Activated effector memory CD4-positive, alpha-beta T cell treated with anti-CD3 and anti-CD28 coated beads, Interleukin-2, amount 50 U/mL, for 16 hours (primary cell): ENCODE measurements around the gene NNMT.

ENCODE experiments used
- DNase-seq: peaks from one replicate; pipeline ENCODE4 v3.0.0-alpha.2; 2020

NNMT gene

GRCh38 chr11:114353443-114353842, 57.2 kb downstream of the NNMT start:
- DNase-seq = no peak

GRCh38 chr11:114354076-114354475, 57.9 kb downstream of the NNMT start:
- DNase-seq = no peak

- DNase-seq = no peak
Observed at GRCh38 chr11:114358716-114359115, 62.5 kb downstream of the NNMT start.

- no peak for DNase-seq
Observed at GRCh38 chr11:114359342-114359741, 63.1 kb downstream of the NNMT start.

GRCh38 chr11:114362326-114362725, 66.1 kb downstream of the NNMT start:
- no peak for DNase-seq

- no peak for DNase-seq
Observed at GRCh38 chr11:114362958-114363357, 66.8 kb downstream of the NNMT start.
